ENCODE results near the gene FOCAD. TPM values are rescaled to one million over a fixed set of nuclear protein-coding genes. Genes with fewer than 3 reads are reported as not detected.

The FOCAD gene
- total RNA-seq, 1 experiment from 2014 or later: 40.7 TPM

DNA sequence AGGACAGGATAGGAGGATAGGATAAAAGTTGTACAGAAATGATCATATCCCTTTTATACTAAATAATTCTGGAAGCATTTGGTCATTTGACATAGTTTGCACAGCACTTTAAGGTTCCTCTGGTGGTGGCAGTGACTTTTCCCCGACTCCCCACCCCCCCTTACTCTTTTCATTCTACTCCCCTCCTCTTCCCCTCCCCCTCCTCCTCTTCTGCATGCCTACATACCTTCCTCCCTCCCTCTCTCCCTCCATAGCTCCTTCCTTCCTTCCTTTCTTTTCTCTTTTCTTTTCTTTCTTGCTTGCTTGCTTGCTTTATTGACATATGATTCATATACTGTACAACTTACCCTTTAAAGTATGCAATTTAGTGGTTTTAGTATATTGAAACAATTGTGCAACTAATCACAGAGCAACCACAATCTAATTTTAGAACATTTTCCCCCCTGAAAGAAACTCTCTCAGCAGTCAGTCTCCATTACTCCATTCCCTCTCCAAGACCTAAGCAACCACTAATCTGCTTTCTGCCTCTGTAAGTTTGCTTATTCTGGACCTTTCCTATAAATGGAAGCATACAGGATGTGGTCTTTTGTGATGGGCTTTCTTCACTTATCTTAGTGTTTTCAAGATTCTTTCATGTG, 188.4 kb downstream of the FOCAD start:
- H3K9me2 ChIP-seq (ENCODE audit: insufficient read depth): no peaks in the 10 kb centered on the region
- H3K27me3 ChIP-seq (ENCODE audit: insufficient read depth, low read length): no peaks in the 10 kb centered on the region
- no peak overlapping the region for H3K27ac ChIP-seq (ENCODE audit: low read depth, low read length)
- POLR2A ChIA-PET: no interaction called here
- TF ChIP-seq SP1 (IDR thresholded peaks at IDR 0.05; ENCODE audit: low read depth): no peak
- TF ChIP-seq ZFX (IDR thresholded peaks at IDR 0.05): no peak
- TF ChIP-seq, protein P1, sequence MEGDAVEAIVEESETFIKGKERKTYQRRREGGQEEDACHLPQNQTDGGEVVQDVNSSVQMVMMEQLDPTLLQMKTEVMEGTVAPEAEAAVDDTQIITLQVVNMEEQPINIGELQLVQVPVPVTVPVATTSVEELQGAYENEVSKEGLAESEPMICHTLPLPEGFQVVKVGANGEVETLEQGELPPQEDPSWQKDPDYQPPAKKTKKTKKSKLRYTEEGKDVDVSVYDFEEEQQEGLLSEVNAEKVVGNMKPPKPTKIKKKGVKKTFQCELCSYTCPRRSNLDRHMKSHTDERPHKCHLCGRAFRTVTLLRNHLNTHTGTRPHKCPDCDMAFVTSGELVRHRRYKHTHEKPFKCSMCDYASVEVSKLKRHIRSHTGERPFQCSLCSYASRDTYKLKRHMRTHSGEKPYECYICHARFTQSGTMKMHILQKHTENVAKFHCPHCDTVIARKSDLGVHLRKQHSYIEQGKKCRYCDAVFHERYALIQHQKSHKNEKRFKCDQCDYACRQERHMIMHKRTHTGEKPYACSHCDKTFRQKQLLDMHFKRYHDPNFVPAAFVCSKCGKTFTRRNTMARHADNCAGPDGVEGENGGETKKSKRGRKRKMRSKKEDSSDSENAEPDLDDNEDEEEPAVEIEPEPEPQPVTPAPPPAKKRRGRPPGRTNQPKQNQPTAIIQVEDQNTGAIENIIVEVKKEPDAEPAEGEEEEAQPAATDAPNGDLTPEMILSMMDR (IDR thresholded peaks at IDR 0.05 in 2 of 3, conservative IDR thresholded peaks at IDR 0.05 in 1 of 3; ENCODE audit: borderline replicate concordance in 1 of 3, insufficient read depth in 1 of 3, low read depth in 2 of 3, low read length in 2 of 3): no peak
- no peak for TF ChIP-seq SRF (IDR thresholded peaks at IDR 0.05; ENCODE audit: low read depth)
- no peak for TF ChIP-seq EZH2 (IDR thresholded peaks at IDR 0.05)
- no peak for TF ChIP-seq EGR1 (IDR thresholded peaks at IDR 0.05; ENCODE audit: low read depth)
- TF ChIP-seq, protein P2, sequence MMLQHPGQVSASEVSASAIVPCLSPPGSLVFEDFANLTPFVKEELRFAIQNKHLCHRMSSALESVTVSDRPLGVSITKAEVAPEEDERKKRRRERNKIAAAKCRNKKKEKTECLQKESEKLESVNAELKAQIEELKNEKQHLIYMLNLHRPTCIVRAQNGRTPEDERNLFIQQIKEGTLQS (IDR thresholded peaks at IDR 0.05): no peak
- TF ChIP-seq TCF7L2 (IDR thresholded peaks at IDR 0.05; ENCODE audit: borderline replicate concordance, extremely low read depth, insufficient read depth, insufficient read length): no peak
- TF ChIP-seq SIN3A (IDR thresholded peaks at IDR 0.05; ENCODE audit: low read depth): no peak
- TF ChIP-seq RAD21 (IDR thresholded peaks at IDR 0.05; ENCODE audit: low read depth): no peak
- no peak for TF ChIP-seq YY1 (IDR thresholded peaks at IDR 0.05; ENCODE audit: extremely low read depth, insufficient replicate concordance, low read depth, low read length)
- no peak for TF ChIP-seq JUND (IDR thresholded peaks at IDR 0.05)
- TF ChIP-seq, protein P3, sequence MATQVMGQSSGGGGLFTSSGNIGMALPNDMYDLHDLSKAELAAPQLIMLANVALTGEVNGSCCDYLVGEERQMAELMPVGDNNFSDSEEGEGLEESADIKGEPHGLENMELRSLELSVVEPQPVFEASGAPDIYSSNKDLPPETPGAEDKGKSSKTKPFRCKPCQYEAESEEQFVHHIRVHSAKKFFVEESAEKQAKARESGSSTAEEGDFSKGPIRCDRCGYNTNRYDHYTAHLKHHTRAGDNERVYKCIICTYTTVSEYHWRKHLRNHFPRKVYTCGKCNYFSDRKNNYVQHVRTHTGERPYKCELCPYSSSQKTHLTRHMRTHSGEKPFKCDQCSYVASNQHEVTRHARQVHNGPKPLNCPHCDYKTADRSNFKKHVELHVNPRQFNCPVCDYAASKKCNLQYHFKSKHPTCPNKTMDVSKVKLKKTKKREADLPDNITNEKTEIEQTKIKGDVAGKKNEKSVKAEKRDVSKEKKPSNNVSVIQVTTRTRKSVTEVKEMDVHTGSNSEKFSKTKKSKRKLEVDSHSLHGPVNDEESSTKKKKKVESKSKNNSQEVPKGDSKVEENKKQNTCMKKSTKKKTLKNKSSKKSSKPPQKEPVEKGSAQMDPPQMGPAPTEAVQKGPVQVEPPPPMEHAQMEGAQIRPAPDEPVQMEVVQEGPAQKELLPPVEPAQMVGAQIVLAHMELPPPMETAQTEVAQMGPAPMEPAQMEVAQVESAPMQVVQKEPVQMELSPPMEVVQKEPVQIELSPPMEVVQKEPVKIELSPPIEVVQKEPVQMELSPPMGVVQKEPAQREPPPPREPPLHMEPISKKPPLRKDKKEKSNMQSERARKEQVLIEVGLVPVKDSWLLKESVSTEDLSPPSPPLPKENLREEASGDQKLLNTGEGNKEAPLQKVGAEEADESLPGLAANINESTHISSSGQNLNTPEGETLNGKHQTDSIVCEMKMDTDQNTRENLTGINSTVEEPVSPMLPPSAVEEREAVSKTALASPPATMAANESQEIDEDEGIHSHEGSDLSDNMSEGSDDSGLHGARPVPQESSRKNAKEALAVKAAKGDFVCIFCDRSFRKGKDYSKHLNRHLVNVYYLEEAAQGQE (IDR thresholded peaks at IDR 0.05; ENCODE audit: low read depth): no peak
- no peaks in the 10 kb centered on the region for H4K20me1 ChIP-seq (ENCODE audit: insufficient read depth)
- no TSS peak for BruUV-seq (replicated peaks)
- H3K79me2 ChIP-seq (ENCODE audit: insufficient read depth, low read length): no peaks in the 10 kb centered on the region
- no peaks in the 10 kb centered on the region for H3K36me3 ChIP-seq (ENCODE audit: control insufficient read depth in 1 of 2, insufficient read depth in 2 of 2, low read length in 2 of 2)
- H3K4me3 ChIP-seq (replicated peaks in 1 of 2; ENCODE audit: low read depth in 1 of 2, low read length in 2 of 2): no peak overlapping the region
- DNase-seq (ENCODE audit: low read depth, low spot score): no peak
- H3K4me2 ChIP-seq (ENCODE audit: low read length): no peak overlapping the region
- H3K9ac ChIP-seq (ENCODE audit: low read length): no peak overlapping the region
- H2AFZ ChIP-seq (ENCODE audit: low read depth, low read length, poor library complexity, severe bottlenecking): no peak overlapping the region
- RAD21 ChIA-PET (ENCODE audit: low non-redundant PET in 1 of 2, low total read pairs in 2 of 2, uncharacterized antibody in 2 of 2, unreplicated experiment in 2 of 2): no interaction called here
- H3K9me3 ChIP-seq (ENCODE audit: control insufficient read depth in 1 of 2, insufficient read depth in 1 of 2, low read depth in 1 of 2, low read length in 2 of 2): no peaks in the 10 kb centered on the region
- H3K4me1 ChIP-seq (ENCODE audit: control insufficient read depth in 1 of 2, insufficient read depth in 2 of 2, low read length in 2 of 2): no peaks in the 10 kb centered on the region
- ATAC-seq: no peak
- intact Hi-C loops (cut with micrococcal nuclease): loop anchor here (2.0 kb wide), 1 partner anchor 20 kb away; no protein-coding TSS in a partner anchor
- CTCF ChIA-PET: interaction anchor here (3.0 kb wide), 1 partner anchor 12 kb away, joined by 6 read pairs; no protein-coding TSS in a partner anchor

Data from HCT116 (cell line).